Astrocyte of the spinal cord (primary cell): ENCODE results near the gene FXYD6.

ENCODE experiments used
- DNase-seq: peaks from one replicate; pipeline ENCODE4 v3.0.0; 2011; ENCODE audit warnings: low read depth, low spot score
- H3K4me3 ChIP-seq: 2 replicates; pipeline ENCODE4 v1.5.1; 2011; ENCODE audit warnings: low read depth, mild to moderate bottlenecking, low read length, moderate library complexity
- CTCF ChIP-seq: IDR thresholded peaks from 2 replicates; pipeline ENCODE4 v1.5.1; 2012; ENCODE audit warnings: low read depth, mild to moderate bottlenecking, low read length, inconsistent platforms
- in situ Hi-C: cut with HindIII; loops from 2 replicates; pipeline ENCODE4 v1.10.0; 2017; ENCODE audit warnings: low sequenced_read_pairs

The FXYD6 gene

GRCh38 chr11:117872420-117872961 is 4.0 kb downstream of the FXYD6 start:
- H3K4me3 ChIP-seq, result no peak overlapping the region
- in situ Hi-C loops, result no loop called here
- DNase-seq, result no peak
- TF ChIP-seq CTCF, result no peak

- no peak overlapping the region for H3K4me3 ChIP-seq
- in situ Hi-C loops, result no loop called here
- DNase-seq, result no peak
- no peak for TF ChIP-seq CTCF
These were observed 4.7 kb downstream of the FXYD6 start for GRCh38 chr11:117871784-117872183.

- in situ Hi-C loops, result no loop called here
- H3K4me3 ChIP-seq, result no peak overlapping the region
- TF ChIP-seq CTCF, result no peak
- no peak for DNase-seq
These were observed 5.3 kb downstream of the FXYD6 start for GRCh38 chr11:117871160-117871559.

GRCh38 chr11:117870103-117870952 is 6.1 kb downstream of the FXYD6 start:
- no peak for DNase-seq
- H3K4me3 ChIP-seq, result no peak overlapping the region
- in situ Hi-C loops, result no loop called here
- TF ChIP-seq CTCF, result no peak

- in situ Hi-C loops, result no loop called here
- H3K4me3 ChIP-seq, result no peak overlapping the region
- TF ChIP-seq CTCF, result no peak
- DNase-seq, result no peak
These were observed 6.9 kb downstream of the FXYD6 start for GRCh38 chr11:117869604-117870003.

GRCh38 chr11:117868815-117869561 is 7.5 kb downstream of the FXYD6 start:
- no peak for DNase-seq
- in situ Hi-C loops, result no loop called here
- no peak overlapping the region for H3K4me3 ChIP-seq
- TF ChIP-seq CTCF, result no peak
